GM19455 (cell line): ENCODE data around the gene AGPAT3.

Source experiments
- ATAC-seq: cut with Tn5 transposase; IDR thresholded peaks from one replicate; pipeline ENCODE4 v1.9.1; 2021; ENCODE audit not compliant: unreplicated experiment

The AGPAT3 gene

GRCh38 chr21:43951911-43952703 is 87.1 kb downstream of the AGPAT3 start:
- ATAC-seq = no peak

GRCh38 chr21:43953021-43953420 is 88.0 kb downstream of the AGPAT3 start:
- no peak for ATAC-seq

GRCh38 chr21:43954042-43954441 is 89.0 kb downstream of the AGPAT3 start:
- ATAC-seq = no peak

GRCh38 chr21:43954896-43955295 is 89.9 kb downstream of the AGPAT3 start:
- ATAC-seq = no peak

- ATAC-seq = no peak
Measured at GRCh38 chr21:43956019-43956669, 91.1 kb downstream of the AGPAT3 start.

GRCh38 chr21:43956670-43957035 is 91.6 kb downstream of the AGPAT3 start:
- ATAC-seq = no peak

- no peak for ATAC-seq
Measured at GRCh38 chr21:43957128-43957571, 92.1 kb downstream of the AGPAT3 start.

- ATAC-seq = no peak
Measured at GRCh38 chr21:43957611-43958362, 92.8 kb downstream of the AGPAT3 start.

GRCh38 chr21:43958364-43959158 is 93.5 kb downstream of the AGPAT3 start:
- no peak for ATAC-seq

GRCh38 chr21:43959231-43960116 is 94.5 kb downstream of the AGPAT3 start:
- ATAC-seq = no peak

- ATAC-seq = no peak
Measured at GRCh38 chr21:43961382-43961909, 96.4 kb downstream of the AGPAT3 start.

- no peak for ATAC-seq
Measured at GRCh38 chr21:43965911-43966585, 101.0 kb downstream of the AGPAT3 start.

- no peak for ATAC-seq
Measured at GRCh38 chr21:43966946-43967512, 102.0 kb downstream of the AGPAT3 start.

GRCh38 chr21:43967981-43968380 is 103.0 kb downstream of the AGPAT3 start:
- no peak for ATAC-seq

GRCh38 chr21:43968410-43969114 is 103.5 kb downstream of the AGPAT3 start:
- no peak for ATAC-seq

- ATAC-seq = no peak
Measured at GRCh38 chr21:43969115-43969444, 104.1 kb downstream of the AGPAT3 start.

- ATAC-seq = no peak
Measured at GRCh38 chr21:43970551-43970950, 105.5 kb downstream of the AGPAT3 start.

GRCh38 chr21:43971201-43971991 is 106.4 kb downstream of the AGPAT3 start:
- no peak for ATAC-seq
